ENCODE results near the gene XRCC5.
A peak's percentile ranks its signal among the peaks of the same experiment; 100 is the strongest.

Gene XRCC5

GRCh38 chr2:216083464-216084281 lies 25.5 kb upstream of the XRCC5 start:
- no peak overlapping the region for H3K4me3 ChIP-seq (ENCODE audit: low read depth, low read length)
- peak; percentile 74 for DNase-seq (ENCODE audit: low read depth)

DNA sequence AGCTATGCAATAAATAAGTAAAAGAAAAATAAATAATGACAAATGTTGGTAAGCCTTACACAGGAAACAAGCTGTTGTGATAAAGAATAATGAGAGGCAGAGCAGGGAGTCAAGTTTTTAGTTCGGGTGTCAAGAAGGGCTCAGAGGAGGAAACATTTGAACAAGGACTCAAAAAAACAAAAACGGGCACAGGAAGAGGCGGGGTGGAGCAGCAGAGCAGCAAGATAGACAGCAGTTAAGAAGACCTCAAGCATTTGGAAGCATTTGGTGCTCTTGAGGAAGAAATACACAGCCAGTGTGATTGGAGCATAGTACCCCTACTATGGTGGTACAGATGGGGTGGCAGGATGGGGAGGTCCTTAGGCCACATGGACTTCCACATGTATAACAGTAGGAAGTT lies 24.6 kb upstream of the XRCC5 start:
- no peak for DNase-seq (ENCODE audit: low read depth)
- no peak overlapping the region for H3K4me3 ChIP-seq (ENCODE audit: low read depth, low read length)

GRCh38 chr2:216086207-216086893 lies 22.8 kb upstream of the XRCC5 start:
- no peak for DNase-seq (ENCODE audit: low read depth)
- no peak overlapping the region for H3K4me3 ChIP-seq (ENCODE audit: low read depth, low read length)

DNA sequence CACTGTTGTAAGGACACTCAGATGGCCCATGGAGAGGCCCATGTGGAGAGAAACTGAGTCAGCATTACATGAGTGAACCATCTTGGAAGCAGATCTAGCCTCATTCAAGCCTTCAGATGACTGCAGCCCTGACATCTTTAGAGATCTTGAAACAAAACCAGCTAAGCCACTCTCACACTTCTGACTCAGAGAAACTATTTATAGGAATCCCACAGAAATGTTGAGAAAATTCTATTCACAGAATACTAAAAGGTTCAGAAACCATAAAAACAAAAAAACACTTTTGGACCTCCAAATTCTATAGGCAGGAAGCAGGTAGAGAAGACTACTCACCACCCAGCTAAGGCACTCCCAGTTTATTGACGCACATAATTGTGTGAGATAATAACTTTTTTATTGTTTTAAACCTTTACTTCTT lies 18.8 kb upstream of the XRCC5 start:
- DNase-seq (ENCODE audit: low read depth) = no peak
- H3K4me3 ChIP-seq (ENCODE audit: low read depth, low read length) = no peak overlapping the region

DNA sequence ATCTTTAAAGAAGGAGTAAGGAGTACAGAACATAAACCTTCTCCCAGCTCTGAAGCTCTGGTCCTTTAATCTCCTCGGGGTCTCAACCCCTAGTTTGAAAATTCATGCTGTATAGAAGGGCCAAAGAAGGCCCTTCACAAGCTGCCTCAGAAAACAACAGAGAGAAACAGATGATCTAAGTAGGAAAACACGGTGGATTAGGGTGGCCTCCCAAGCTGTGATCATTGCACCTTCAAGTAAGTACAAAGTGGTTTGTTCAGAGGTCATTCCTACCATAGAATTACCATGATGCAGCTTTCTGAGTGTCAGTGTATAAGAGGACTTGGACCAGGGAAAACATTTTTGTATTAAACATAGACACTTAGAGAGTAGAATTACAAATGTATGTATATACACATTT lies 16.5 kb upstream of the XRCC5 start:
- no peak for DNase-seq (ENCODE audit: low read depth)
- no peak overlapping the region for H3K4me3 ChIP-seq (ENCODE audit: low read depth, low read length)

- no peak for DNase-seq (ENCODE audit: low read depth)
- H3K4me3 ChIP-seq (ENCODE audit: low read depth, low read length) = no peak overlapping the region
These were observed 14.4 kb upstream of the XRCC5 start for GRCh38 chr2:216094701-216095100.

DNA sequence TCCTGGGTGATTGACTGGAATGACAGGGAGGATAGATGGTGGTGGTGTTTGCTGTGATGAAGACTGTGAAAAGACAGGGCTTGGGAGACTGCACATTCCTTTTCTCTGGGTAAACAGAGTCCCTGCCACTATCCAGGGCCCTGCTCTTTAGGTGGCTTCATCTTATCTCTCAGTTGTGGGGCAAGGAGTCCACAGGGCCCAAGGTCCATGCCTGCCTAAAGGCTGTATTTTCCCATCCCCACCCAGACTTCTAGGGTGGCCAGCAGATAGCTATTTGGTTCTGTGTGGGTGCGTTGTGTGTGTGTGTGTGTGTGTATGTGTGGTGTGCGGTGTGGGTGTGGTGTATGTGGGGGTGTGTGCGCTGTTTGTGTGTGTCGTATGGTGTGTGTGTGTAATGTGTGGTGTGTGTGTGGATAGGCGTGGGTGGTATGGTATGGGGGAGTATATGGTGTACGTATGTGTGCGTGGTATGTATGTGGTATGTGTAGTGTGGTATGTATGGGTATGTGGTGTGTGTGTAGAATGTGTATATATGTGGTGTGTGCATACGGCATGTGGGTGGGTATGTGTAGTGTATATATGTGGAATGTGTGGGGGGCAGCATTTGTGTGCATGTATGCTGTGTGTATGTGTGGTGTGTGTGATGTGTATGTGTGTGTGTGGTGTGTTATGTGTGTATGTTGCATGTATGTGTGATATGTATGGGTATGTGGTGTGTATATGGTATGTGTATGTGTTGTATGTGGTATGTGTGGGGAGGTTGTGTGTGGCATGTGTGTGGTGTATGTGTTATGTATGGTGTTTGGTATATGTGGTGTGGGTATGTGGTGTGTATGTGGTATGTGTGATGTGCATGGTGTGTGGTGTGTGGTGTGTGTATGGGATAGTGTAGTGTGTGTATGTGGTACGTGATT lies 10.5 kb upstream of the XRCC5 start:
- no peak for DNase-seq (ENCODE audit: low read depth)
- no peak overlapping the region for H3K4me3 ChIP-seq (ENCODE audit: low read depth, low read length)

DNA sequence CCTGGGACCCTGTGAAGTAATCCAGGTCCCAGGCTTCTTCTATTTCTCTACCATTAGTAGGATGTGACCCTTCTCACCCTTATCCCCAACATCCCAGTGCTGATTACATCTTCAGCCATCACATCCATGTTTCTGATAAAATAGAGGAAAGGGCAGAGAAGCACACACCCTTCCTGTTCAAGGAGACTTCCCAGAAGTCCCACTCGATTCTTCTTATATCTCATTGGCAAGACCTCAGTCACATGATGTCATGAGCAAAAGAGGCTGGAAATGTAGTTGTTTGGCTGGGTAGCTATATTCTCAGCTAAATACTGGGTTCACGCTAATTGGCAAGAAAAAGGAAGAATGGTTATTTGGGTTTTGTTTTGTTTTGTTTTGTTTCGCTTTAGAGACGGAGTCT lies 8.0 kb upstream of the XRCC5 start:
- DNase-seq (ENCODE audit: low read depth) = no peak
- no peak overlapping the region for H3K4me3 ChIP-seq (ENCODE audit: low read depth, low read length)

GRCh38 chr2:216103213-216103612 lies 5.9 kb upstream of the XRCC5 start:
- DNase-seq (ENCODE audit: low read depth) = no peak
- no peak overlapping the region for H3K4me3 ChIP-seq (ENCODE audit: low read depth, low read length)

DNA sequence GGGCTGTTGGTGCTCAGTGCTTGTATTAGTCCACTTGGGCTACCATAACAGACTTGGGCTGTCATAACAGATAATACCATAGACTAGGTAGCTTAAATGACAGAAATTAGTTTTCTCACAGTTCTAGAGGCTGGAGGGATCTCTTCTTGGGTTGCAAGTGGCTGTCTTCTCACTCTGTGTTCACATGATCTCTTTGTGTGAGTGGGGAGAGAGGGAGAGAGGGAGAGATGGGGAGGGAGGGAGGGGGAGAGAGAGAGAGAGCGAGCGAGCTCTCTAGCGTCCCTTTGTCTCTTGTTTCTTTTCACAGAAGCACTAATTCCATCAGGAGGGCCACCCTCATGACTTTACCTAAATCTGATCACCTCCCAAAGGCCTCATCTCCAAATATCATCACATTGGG lies 4.5 kb upstream of the XRCC5 start:
- H3K4me3 ChIP-seq (ENCODE audit: low read depth, low read length) = no peak overlapping the region
- DNase-seq (ENCODE audit: low read depth) = no peak

- DNase-seq (ENCODE audit: low read depth) = no peak
- H3K4me3 ChIP-seq (ENCODE audit: low read depth, low read length) = no peak overlapping the region
These were observed 1.8 kb upstream of the XRCC5 start for GRCh38 chr2:216107320-216107719.

GRCh38 chr2:216107760-216108159 lies 1.4 kb upstream of the XRCC5 start:
- no peak overlapping the region for H3K4me3 ChIP-seq (ENCODE audit: low read depth, low read length)
- DNase-seq (ENCODE audit: low read depth) = no peak

DNA sequence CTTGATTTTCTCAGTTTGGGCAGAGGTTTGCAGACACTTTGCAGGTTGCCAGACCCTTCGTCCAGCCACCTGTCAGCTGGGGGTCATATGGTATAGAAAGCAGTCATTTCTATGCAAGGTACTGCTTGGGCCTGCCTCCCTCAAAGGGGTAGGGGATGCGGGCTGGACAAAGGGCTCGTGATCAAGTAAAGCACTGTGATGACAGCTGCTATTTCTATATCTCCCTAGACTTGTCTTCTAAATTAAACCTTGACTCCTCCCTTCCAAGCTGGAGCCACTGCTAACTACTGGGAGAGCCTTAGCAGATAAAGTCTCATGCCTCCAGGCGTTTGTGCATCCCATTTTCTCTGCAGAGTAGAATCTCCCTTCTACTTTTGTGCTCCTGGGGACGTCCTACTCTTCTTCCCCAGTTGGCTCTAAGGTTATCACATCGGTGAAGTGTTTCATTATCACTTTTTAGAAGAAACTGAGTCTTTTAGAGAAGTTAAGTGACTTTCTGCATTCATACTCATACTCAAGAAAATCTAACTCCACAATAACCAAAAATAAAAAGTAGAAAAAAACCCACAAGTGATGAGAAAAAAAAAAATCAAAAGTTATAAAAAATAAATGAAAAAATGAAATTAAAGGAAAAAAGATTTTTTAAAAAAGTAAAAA lies 710 bp upstream of the XRCC5 start:
- no peak for DNase-seq (ENCODE audit: low read depth)
- peak overlapping the region; percentile 98 for H3K4me3 ChIP-seq (ENCODE audit: low read depth, low read length)

DNA sequence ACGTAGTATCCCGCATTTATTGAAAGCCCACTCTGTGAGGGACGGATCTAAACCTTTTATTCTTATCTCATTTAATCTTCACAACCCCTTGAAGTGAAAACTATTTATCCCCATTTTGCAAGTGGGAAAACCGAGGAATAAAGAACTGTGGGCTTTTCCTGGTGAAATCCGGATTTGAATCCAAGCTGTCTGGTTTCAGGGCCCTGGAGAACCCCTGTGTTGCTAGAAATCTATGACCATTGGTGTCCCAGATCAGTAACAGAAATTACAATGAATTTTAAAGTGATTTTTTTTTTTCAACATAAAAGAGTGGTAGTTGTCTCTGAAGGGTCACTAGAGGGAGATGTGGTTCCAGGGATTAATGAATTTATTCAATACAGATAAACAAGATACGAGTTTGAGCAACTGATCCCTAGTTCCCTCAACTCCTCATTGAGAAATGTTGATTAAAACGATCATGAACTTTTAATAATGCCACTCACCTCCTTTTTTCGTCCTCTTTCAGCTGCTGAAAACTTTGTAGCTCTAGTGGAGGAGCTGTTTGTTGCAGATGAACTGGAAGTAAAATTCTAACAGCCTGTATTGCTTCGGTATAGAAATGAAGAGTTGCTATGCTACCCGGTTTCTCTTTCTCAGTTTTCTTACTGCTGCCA lies 940 bp downstream of the XRCC5 start:
- peak; percentile 31 for DNase-seq (ENCODE audit: low read depth)
- peak overlapping the region; percentile 98 for H3K4me3 ChIP-seq (ENCODE audit: low read depth, low read length)

DNA sequence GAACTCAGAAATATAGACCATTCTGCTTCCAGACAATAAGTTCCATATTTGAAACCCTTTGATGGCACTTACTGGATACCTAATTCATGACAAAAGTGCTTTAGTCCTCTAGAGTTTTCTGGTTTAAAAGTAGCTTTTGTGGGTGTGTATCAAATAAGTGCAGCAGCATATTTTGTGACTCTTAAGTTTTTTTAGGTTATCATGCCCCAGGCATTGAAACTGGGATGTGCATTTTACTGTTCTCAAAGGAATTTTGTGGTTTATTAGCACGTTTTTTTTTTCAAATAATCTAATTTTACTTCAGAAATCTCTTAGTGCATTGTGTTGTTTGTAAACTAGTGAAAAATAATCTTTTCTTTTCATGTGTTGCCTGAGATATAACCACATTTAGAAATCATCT lies 1.5 kb downstream of the XRCC5 start:
- no peak for DNase-seq (ENCODE audit: low read depth)
- H3K4me3 ChIP-seq (ENCODE audit: low read depth, low read length) = peak overlapping the region; percentile 98

GRCh38 chr2:216111122-216111521 lies 2.0 kb downstream of the XRCC5 start:
- H3K4me3 ChIP-seq (ENCODE audit: low read depth, low read length) = no peak overlapping the region
- no peak for DNase-seq (ENCODE audit: low read depth)

DNA sequence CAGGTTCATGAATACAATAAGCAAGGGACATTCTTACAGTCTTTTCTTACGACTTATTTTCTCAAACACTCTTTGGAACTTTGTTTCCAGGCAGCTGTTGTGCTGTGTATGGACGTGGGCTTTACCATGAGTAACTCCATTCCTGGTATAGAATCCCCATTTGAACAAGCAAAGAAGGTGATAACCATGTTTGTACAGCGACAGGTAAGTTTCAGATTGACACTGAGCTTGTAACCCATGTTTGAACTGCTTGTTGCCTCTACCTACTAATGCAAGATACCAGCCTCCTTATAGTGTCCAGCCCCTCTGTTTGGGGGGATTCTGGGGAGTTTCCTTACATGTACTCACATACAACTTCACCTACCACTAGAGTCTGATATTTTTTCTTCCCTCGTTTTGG lies 3.8 kb downstream of the XRCC5 start:
- no peak overlapping the region for H3K4me3 ChIP-seq (ENCODE audit: low read depth, low read length)
- DNase-seq (ENCODE audit: low read depth) = no peak

GRCh38 chr2:216113572-216113971 lies 4.4 kb downstream of the XRCC5 start:
- H3K4me3 ChIP-seq (ENCODE audit: low read depth, low read length) = no peak overlapping the region
- DNase-seq (ENCODE audit: low read depth) = peak; percentile 21

DNA sequence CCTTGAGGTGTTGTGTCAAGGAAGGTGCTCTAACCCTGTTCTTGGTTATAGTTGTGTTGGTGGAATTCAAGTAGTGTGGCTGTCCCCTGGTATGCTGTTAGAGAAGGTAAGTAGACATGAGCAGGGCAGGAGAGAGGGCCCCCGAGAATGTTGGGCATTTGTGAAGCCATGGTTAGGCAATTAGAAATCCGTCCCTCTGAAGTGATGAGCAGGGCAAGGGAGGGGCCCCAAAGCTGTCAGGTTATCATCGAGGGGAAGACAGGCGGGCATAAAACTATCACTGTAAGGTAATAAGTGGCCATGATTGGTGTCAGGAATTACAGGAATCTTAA lies 5.2 kb downstream of the XRCC5 start:
- DNase-seq (ENCODE audit: low read depth) = no peak
- H3K4me3 ChIP-seq (ENCODE audit: low read depth, low read length) = no peak overlapping the region

Data from skeletal muscle cell (primary cell).